ENCODE measurements around the gene SOX1. TPM values are rescaled to one million over a fixed set of nuclear protein-coding genes. Genes with fewer than 3 reads are reported as not detected.

The SOX1 gene
- polyA plus RNA-seq, 4 donors: 0.03 TPM; not detected in 3

DNA sequence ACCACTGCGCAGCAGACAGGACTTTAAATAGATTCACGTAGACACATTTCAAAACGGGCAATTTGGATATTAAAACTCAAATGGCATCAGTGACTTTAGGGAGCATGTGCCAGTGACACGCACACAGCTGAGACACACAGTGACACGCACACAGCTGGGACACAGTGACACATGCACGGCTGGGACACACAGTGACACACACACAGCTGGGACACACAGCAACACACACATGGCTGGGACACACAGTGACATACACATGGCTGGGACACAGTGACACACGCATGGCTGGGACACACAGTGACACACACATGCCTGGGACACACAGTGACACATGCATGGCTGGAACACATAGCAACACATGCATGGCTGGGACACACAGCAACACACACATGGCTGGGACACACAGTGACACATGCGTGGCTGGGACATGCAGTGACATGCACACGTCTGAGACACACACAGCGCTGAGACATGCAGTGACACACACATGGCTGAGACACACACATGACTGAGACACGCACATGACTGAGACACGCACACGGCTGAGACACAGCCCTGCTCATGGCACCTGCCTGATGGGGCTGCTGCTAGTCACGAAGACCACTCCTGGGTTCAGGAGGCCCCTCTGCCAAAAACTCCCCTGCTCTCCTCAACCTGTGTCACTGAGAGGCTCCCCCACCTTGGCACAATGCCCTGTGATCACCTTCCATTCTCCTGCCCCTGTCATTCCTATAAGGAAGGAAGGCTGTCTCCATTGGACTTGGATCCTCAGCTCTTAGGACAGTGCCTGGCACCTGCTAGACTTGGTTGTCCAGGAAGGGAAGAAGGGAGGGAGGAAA is 52.5 kb downstream of the SOX1 start:
- DNase-seq: no peak
- 88 to 91% (median 91%) methylated on average over 14 of the region's 14 CpGs for WGBS, 3 donors

DNA sequence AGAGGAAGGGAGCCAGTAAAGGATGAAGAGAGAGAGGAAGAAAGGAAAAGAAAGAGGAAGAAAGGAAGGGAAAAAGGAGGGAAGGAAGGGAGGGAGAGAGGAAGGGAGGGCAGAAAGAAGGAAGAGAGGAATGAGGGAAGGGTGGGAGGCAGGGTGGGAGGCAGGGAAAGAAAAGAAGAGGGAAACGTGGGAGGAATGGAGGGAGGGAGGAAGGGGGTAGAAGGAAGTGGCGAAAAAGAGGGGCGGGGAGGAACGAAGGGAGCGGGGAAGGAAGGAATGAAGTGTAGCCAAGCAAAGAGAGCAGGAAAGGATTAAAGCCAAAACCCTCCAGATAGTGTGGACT is 53.1 kb downstream of the SOX1 start:
- peaks cover 0 to 2% (median 0%) of the 10 kb centered on the region in 3 donors for H3K27me3 ChIP-seq (ENCODE audit: control insufficient read depth in 3 of 3, insufficient read depth in 3 of 3, low read length in 3 of 3)

More for the DNA sequence above, 52.5 kb downstream of the SOX1 start:
- no peaks in the 10 kb centered on the region for H3K4me1 ChIP-seq (ENCODE audit: control insufficient read depth in 3 of 3, insufficient read depth in 2 of 3, low read depth in 1 of 3, low read length in 2 of 3)
- no peaks in the 10 kb centered on the region for H3K36me3 ChIP-seq (ENCODE audit: control insufficient read depth in 3 of 3, insufficient read depth in 2 of 3, low read depth in 1 of 3, low read length in 3 of 3)
- no peak for FAIRE-seq
- H3K27me3 ChIP-seq (ENCODE audit: control insufficient read depth in 3 of 3, insufficient read depth in 3 of 3, low read length in 3 of 3): peaks cover 0 to 2% (median 0%) of the 10 kb centered on the region in 3 donors
- no peaks in the 10 kb centered on the region for H3K9me3 ChIP-seq (ENCODE audit: control insufficient read depth in 2 of 2, insufficient read depth in 1 of 2, low read depth in 1 of 2, low read length in 1 of 2)
- H3K27ac ChIP-seq (ENCODE audit: low read depth in 1 of 3, low read length in 2 of 3): no peak overlapping the region
- H3K4me3 ChIP-seq (ENCODE audit: low read depth in 1 of 3, low read length in 3 of 3): no peak overlapping the region

More for the DNA sequence above, 53.1 kb downstream of the SOX1 start:
- DNase-seq: no peak
- no peak overlapping the region for H3K4me3 ChIP-seq (ENCODE audit: low read depth in 1 of 3, low read length in 3 of 3)
- H3K4me1 ChIP-seq (ENCODE audit: control insufficient read depth in 3 of 3, insufficient read depth in 2 of 3, low read depth in 1 of 3, low read length in 2 of 3): no peaks in the 10 kb centered on the region
- H3K36me3 ChIP-seq (ENCODE audit: control insufficient read depth in 3 of 3, insufficient read depth in 2 of 3, low read depth in 1 of 3, low read length in 3 of 3): no peaks in the 10 kb centered on the region
- no peak for FAIRE-seq
- 47 to 77% (median 54%) methylated on average over 5 of the region's 5 CpGs for WGBS, 3 donors
- H3K27ac ChIP-seq (ENCODE audit: low read depth in 1 of 3, low read length in 2 of 3): no peak overlapping the region
- no peaks in the 10 kb centered on the region for H3K9me3 ChIP-seq (ENCODE audit: control insufficient read depth in 2 of 2, insufficient read depth in 1 of 2, low read depth in 1 of 2, low read length in 1 of 2)
